ENCODE results near the gene FAM110C.

DNA sequence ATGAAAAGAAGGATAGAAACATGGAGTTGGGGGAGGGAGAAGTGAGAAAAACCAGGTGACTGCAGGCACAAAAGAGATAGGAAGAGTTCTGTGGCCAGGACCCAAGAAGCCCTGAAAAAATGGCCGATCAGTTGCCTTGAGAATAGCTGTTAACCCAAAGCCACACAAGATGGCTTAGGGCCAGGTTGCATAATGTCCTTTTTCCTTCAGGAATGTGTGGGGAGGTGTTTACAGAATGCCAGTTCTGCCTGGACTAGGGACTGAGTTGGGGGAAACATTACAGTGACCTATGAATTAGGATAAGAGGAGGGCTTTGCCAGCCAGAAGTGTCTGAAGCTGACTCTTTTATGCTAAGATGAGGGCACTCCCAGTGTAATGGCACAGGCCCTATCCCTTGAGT is 17.1 kb downstream of the FAM110C start:
- TF ChIP-seq POLR2A (IDR thresholded peaks at IDR 0.05; ENCODE audit: low read depth, low read length), result no peak
- no peak for TF ChIP-seq POLR2AphosphoS5 (IDR thresholded peaks at IDR 0.05; ENCODE audit: low read depth, low read length)
